Raji (cell line): ENCODE data around the gene SCYL3.

ENCODE experiments used
- POLR2A ChIP-seq: IDR thresholded peaks from 2 replicates; pipeline ENCODE4 v1.6.1; 2011; ENCODE audit warnings: low read depth, low read length, control low read depth; ENCODE audit not compliant: insufficient read depth

The SCYL3 gene

DNA sequence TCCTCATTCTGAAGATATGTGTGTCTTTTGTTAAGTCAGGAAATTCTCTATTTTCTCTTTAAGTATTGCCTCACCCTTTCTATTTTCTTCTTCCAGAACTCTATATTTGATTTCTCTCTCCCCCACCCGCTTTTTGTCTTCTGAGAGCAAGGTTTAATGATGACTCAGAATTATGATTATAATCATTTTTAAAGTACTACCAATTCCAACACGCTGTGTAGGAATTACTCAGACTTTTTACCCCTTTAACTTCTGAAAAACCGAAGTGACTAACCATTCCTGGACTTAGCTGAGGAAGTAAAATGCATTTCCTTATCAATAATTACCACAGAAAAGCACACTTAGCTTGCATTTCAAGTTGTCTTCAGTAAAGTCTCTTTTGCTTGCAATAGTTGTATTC lies 20.8 kb upstream of the SCYL3 start:
- TF ChIP-seq POLR2A = no peak

DNA sequence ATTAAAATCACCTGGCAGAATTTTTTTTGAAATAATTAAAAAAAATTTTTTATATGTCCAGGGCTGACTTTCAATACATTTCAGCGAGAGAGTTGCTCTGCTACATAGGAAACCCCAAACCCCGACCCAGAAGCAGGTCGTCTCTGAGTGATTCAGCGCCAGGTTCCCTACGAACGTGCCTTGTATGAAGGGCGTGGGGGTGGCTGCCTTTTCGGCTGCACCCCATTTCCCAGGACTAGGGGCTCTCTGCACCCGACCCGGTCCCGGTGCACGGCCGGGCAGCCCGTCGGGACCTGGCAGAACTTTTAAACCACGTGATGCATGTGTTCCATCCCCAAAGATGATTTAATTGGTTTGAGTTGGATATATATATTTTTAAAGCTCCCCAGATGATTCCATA lies 15.8 kb upstream of the SCYL3 start:
- no peak for TF ChIP-seq POLR2A

DNA sequence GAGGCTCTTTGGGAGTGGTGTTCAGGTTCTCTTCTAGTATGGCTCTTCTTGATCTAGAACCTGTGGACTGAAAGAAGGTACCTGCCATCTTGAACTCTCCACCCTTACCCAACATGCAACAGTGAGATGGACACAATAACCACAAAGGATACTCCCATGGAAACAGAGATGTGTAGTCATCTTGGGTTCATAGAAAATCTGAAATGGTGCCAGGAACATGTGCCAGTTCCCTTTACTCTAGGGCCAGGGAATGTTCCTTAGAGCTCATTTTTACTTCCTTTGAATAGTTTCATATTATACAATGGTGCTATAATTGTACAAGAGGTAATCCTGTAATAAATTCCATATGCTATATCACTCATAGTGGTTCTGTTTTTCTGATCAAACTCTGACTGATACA lies 13.2 kb upstream of the SCYL3 start:
- no peak for TF ChIP-seq POLR2A

DNA sequence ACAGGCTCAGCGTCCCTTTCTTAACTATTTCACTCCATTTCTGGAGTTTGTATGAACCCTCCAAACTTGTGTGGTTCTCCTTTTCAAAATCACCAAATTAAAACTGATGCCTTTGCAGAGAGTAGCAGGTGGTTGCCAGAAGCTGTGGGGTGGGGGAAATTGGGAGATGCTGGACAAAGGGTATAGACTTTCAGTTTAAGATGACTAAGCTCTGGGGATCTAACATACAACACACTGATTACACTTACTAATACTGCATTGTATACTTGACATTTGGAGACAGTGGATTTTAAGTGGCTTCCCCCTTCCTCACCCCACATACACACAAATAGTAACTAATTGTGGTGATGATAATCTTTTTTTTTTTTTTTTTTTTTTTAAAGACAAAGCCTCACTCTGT lies 11.1 kb upstream of the SCYL3 start:
- TF ChIP-seq POLR2A = no peak

DNA sequence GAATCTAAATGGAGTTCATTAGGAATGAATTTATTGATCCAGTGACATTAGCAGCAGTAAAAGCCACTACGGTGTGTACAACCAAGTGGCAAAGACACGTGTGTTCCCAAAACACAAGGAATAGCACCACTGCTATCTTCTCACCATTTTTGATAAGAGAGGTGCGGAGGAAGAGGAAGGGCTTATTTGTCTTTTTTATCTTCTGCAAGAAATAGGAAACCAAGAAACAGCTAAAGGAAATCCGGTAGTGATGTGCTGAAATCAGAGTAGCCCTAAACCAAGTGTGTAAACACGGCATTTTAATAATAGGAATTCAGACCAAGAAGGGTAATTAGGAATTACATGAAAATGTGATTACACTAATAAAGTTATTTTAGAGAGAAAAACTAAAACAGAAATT lies 9.1 kb upstream of the SCYL3 start:
- TF ChIP-seq POLR2A = no peak

DNA sequence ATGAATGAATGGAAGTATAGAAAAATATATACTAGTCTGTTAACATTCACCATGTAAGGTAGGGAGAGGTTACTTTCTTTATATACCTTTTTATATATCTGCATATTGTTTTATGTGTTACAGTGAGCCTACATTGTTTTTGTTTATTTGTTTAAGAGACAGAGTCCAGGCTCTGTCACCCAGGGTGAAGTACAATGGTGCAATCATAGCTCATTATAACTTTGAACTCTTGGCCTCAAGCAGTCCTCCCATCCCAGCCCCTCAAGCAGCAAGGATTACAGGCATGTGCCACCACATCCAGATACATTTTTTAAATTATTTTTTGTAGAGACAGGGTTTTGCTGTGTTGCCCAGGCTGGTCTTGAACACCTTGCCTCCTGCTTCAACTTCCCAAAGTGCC lies 7.4 kb upstream of the SCYL3 start:
- no peak for TF ChIP-seq POLR2A

DNA sequence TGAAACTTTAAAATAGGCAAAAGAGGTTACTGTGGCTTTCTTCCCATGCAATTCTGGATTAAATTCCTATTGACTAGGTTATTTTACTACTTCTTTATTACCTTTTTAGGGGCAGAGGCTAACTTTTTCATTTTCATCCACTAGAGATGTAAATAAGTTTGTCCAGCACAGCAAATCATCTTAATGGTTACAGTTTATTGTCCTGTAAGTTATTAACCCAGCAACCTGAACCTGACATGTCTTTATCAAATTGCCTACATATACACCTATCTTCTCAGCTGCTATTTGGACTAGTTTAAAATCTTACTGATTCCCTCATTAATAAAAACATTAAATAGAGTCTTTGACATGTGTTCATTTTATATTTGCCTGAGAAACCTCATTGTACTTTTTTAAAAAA lies 6.9 kb upstream of the SCYL3 start:
- TF ChIP-seq POLR2A = no peak

DNA sequence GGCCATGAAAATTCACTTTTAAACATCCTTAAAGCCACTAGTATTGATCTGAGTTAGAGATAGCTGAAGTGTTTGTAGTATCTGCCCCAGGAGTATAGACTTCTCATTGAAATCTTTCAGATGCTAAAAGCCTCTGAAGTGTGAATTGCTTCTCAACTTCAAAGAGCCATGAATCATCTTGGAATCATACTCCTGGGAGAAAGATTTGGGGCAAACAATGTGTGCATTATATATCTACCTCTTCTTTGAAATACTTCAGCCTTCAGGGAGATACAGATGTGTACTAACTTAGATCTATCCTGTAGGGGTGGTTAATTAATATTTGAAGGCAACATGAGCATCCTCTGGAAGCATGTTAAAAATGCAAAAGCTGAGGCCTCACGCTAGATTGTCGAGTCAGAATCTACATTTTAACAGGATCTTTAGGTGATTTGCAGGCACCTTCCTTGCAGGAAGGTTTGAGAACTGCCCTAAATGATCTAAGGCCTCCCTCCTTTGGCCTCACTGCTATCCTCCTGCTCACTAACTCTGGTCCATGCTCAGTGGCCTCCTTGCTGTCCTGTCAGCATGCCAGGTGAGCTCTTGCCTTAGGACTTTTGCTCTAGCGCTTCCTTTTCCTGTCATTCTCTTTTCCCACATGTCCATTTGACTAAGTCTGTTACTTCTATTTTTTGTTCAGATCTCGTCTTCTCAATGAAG lies 6.0 kb upstream of the SCYL3 start:
- no peak for TF ChIP-seq POLR2A

DNA sequence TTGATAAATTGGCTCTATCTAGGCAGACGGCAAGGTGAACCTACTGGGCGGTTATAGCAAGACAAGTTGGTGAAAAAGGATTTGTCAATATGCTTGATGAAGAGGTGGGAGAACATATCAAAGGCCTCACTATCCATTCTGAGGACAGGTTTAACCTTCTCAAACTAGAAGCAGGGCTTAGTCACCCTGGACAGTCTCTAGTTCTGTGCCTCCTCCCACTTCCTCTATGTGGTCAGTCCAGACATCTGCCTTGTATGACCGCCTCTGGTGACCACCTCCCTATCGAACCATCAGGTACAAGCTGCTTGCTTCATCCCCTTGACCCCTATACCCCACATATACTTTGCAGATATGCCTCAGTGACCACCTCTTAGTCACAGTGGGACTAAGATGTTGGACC lies 2.3 kb upstream of the SCYL3 start:
- TF ChIP-seq POLR2A = no peak

DNA sequence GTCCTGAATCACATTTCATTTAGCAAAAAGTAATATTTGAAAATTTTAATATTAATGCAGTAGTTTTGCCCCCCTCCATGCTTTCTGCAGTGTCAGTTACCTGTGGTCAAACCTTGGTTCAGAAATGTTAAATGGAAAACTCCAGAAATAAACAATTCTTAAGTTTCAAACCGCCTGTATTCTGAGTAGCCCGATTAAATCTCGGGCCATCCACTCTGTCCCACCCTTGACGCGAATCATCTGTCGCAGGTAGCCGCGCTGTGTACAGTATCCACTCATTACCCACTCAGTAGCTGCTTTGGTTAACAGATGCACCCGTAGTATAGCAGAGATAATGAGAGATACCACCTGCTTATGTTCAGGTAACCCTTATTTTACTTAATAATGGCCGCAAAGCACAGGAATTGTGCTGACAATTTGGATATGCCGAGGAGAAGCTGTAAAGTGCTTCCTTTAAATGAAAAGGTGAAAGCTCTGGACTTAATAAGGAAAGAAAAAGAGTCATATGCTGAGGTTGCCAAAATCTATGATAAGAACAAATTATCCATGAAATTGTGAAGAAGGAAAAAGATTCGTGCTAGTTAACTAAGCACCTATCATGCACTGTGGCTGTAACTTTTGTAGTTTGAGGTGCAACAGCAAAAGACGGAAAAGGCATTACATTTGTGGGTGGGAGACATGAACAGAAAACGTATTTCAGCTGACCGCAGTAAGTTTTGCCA lies 889 bp upstream of the SCYL3 start:
- TF ChIP-seq POLR2A = no peak

DNA sequence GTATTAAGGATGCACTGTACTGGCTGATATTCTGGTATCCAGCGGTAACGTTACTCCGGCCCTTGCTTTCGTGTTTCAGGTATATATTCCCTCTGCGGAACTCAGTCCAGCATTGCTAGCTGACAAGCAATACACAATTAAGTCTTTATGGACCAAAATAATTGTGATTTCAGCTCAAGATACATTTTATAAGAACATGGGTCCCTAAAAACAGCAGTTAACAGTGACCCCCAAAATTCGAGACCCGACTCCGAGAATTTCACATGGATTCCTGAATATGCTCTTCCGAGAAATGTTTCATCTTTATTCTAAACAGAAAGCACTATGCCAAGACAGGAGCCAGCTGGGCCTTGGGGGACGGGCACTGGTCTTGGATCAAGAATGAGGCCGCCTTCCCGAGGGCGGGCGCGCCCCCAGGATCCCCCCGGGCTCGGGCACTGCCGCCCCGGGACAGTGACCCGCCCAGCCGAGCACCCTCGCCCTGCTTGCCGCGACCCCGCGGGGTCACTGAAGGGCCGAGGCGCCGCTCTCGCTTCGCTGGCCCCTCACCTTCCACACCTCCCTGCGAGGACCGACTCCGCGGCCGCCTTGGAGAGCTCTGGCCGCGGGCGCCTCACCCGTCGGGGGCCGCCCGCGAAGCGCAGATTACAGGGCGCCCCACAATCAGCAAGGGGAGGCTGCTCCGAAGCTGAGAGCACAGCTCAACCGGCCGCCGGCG lies 610 bp downstream of the SCYL3 start:
- no peak for TF ChIP-seq POLR2A

DNA sequence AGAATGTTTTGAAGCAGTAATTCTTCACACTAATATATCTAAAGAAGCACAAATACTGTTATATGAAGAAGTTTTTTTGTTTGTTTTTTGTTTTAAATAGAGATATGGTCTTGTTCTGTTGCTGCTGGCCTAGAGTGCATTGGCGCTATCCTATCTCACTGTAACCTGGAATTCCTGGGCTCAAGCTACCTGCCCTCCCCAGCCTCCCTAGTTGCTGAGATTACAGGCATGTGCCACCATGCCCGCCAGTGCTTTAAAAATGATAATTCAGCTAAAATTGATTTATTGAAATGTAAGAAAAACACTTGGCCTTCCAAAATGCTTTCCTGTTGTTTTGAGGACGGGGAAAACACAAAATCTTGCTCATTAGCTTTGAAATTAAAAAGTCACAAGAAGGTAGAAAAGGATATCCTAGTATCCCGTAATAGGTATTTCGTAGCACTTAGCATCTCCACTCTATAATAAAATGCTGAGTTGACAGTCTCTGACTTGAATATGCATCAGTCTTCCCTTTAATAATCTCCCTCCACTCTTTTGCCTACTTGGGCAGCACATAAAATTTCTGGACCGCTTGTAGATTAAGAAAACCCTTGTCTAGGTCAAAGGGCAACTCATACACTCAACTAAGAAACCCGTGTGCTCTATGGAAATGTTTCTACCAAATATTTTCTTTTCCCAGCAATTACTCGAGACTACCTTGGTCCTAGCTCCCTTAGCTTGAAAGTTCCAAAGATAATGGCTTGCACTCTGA lies 1.3 kb downstream of the SCYL3 start:
- TF ChIP-seq POLR2A = no peak

DNA sequence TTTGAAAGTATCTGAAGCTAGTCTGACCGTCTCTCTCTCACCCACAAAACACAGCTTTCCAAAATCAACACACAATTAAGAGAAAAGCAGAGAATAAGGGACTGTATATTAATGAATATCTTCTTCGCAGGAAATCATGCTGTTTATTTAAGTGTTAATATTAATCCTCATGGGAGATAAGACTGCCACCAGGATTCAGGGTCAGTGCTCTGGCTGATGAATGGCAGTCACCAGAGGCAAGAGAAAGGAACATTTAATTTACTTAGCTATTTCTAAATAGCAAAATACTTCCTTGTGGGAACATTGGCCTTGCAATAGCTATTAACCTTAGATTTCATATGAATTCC lies 2.2 kb downstream of the SCYL3 start:
- no peak for TF ChIP-seq POLR2A

DNA sequence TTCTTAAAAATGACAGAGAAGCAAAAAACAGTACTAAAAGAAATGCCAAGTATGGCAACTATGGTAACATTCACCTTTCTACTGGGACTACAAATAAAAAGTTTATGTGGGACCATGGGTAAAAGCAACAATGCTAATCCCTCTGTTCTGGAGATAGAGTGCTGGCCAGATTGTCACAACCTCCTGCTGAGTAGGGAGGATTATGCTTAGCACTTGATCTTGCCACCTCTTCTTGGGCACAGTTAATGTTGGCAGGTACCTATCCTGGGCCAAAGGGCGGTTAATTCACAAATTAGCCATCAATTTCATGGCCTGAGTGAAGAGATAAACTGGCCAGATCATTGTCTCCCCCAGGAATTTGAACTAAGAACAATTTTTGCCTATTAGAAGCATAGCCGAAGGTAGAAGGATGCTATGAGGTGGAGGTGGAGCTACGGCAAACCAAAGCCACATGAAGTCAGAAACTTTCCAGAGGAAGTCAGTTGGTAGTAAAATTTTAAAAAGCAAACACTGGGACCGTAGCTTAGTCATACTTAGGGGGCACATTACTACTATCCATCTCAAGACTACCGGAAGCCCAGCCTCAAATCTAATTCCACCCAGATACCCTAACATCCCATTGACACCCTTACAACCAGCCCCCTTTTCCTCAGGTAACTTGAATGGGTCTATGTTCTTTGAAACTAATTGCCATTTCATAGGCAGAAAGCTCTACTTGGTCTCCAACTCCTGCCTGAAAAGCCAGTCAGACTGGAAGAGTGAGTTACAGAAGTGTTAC lies 2.7 kb downstream of the SCYL3 start:
- 0 out of 2 replicates have a peak, but pooled peaks have one; percentile 27 for TF ChIP-seq POLR2A

DNA sequence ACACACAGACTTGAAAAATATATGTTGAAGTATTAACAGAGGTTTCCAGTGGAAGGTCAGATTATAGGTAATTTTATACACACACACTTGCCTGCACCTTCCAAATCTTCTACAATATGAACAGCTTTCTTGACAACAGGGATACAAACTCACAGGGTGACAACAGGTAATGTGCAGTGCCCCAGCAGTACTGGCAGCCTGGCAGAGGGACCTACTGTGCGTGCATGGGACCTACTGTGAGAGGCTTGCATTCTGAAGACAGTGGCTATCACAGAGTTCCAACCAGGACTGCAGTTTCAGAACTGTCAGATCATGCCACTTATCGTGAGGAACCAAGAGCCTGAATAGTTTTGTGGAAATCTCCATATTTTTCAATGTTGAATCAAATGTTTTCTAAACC lies 3.8 kb downstream of the SCYL3 start:
- TF ChIP-seq POLR2A = no peak
